ENCODE results near the gene SRSF5. TPM values are rescaled to one million over a fixed set of nuclear protein-coding genes. Genes with fewer than 3 reads are reported as not detected.

SRSF5 gene
- total and polyA plus RNA-seq, 2 of the 13 experiments (the other 11 are each of a cell fraction or from before 2014, with no cell fraction given) = 189 to 277 TPM

DNA sequence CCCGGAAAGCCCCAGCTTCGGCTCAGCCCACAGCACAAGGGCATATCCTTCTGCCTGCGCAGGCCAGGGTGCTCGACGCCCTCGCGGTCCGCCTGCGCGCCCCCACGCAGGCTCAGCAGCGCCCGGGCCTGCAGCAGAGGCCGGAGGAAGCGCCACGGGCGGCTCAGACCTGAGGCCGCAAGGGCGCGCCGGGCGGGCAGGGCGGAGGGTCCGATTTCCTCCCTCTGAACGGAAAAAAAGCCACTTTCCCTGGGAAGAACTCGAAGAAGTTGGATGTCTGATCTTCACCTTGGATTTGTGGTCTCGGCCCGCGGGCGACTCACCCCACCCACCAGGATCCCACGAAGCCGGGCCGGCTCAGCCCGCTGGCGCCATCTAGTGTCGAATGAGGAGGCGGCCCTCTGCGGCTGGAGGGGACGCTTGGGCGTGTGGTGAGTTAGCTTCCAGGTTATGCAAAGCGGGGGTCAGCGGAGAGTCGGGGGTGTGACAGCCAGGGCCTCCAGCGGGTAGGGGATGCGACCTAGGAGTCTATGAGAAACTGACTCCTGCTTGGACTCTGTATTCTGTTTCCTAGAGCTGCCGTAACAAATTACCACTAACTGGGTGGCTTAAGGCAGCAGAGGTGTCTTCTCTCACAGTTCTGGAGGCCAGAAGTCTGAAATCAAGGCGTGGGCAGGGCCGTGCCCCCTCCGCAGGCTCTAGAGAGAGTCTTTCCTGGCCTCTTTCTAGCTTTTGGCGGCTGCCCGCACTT is 40.0 kb upstream of the SRSF5 start (continued):
- TF ChIP-seq, protein P1, sequence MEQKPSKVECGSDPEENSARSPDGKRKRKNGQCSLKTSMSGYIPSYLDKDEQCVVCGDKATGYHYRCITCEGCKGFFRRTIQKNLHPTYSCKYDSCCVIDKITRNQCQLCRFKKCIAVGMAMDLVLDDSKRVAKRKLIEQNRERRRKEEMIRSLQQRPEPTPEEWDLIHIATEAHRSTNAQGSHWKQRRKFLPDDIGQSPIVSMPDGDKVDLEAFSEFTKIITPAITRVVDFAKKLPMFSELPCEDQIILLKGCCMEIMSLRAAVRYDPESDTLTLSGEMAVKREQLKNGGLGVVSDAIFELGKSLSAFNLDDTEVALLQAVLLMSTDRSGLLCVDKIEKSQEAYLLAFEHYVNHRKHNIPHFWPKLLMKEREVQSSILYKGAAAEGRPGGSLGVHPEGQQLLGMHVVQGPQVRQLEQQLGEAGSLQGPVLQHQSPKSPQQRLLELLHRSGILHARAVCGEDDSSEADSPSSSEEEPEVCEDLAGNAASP (CRISPR knock-in tag; IDR thresholded peaks at IDR 0.05; ENCODE audit: borderline replicate concordance) = no peak
- TF ChIP-seq ZNF747 (CRISPR knock-in tag; IDR thresholded peaks at IDR 0.05; ENCODE audit: borderline replicate concordance) = 0 out of 2 replicates have a peak, but pooled peaks have one; percentile 48
- TF ChIP-seq TBX2 (CRISPR knock-in tag; IDR thresholded peaks at IDR 0.05; ENCODE audit: borderline replicate concordance) = peak; percentile 33; the same call in 1 of the 2 replicates
- TF ChIP-seq ZNF891 (CRISPR knock-in tag; IDR thresholded peaks at IDR 0.05) = peak; percentile 80
- TF ChIP-seq ZNF143 (CRISPR knock-in tag; IDR thresholded peaks at IDR 0.05) = no peak
- peak; percentile 30; the same call in 1 of the 2 replicates for TF ChIP-seq YEATS2 (CRISPR knock-in tag; IDR thresholded peaks at IDR 0.05; ENCODE audit: borderline replicate concordance)
- TF ChIP-seq, protein P2, sequence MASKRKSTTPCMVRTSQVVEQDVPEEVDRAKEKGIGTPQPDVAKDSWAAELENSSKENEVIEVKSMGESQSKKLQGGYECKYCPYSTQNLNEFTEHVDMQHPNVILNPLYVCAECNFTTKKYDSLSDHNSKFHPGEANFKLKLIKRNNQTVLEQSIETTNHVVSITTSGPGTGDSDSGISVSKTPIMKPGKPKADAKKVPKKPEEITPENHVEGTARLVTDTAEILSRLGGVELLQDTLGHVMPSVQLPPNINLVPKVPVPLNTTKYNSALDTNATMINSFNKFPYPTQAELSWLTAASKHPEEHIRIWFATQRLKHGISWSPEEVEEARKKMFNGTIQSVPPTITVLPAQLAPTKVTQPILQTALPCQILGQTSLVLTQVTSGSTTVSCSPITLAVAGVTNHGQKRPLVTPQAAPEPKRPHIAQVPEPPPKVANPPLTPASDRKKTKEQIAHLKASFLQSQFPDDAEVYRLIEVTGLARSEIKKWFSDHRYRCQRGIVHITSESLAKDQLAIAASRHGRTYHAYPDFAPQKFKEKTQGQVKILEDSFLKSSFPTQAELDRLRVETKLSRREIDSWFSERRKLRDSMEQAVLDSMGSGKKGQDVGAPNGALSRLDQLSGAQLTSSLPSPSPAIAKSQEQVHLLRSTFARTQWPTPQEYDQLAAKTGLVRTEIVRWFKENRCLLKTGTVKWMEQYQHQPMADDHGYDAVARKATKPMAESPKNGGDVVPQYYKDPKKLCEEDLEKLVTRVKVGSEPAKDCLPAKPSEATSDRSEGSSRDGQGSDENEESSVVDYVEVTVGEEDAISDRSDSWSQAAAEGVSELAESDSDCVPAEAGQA (IDR thresholded peaks at IDR 0.05; ENCODE audit: low read depth) = no peak
- TF ChIP-seq, protein P2 (CRISPR knock-in tag; IDR thresholded peaks at IDR 0.05; ENCODE audit: borderline replicate concordance) = no peak
- TF ChIP-seq, protein P3, sequence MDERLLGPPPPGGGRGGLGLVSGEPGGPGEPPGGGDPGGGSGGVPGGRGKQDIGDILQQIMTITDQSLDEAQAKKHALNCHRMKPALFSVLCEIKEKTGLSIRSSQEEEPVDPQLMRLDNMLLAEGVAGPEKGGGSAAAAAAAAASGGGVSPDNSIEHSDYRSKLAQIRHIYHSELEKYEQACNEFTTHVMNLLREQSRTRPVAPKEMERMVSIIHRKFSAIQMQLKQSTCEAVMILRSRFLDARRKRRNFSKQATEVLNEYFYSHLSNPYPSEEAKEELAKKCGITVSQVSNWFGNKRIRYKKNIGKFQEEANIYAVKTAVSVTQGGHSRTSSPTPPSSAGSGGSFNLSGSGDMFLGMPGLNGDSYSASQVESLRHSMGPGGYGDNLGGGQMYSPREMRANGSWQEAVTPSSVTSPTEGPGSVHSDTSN (CRISPR knock-in tag; IDR thresholded peaks at IDR 0.05) = no peak
- TF ChIP-seq, protein P4, sequence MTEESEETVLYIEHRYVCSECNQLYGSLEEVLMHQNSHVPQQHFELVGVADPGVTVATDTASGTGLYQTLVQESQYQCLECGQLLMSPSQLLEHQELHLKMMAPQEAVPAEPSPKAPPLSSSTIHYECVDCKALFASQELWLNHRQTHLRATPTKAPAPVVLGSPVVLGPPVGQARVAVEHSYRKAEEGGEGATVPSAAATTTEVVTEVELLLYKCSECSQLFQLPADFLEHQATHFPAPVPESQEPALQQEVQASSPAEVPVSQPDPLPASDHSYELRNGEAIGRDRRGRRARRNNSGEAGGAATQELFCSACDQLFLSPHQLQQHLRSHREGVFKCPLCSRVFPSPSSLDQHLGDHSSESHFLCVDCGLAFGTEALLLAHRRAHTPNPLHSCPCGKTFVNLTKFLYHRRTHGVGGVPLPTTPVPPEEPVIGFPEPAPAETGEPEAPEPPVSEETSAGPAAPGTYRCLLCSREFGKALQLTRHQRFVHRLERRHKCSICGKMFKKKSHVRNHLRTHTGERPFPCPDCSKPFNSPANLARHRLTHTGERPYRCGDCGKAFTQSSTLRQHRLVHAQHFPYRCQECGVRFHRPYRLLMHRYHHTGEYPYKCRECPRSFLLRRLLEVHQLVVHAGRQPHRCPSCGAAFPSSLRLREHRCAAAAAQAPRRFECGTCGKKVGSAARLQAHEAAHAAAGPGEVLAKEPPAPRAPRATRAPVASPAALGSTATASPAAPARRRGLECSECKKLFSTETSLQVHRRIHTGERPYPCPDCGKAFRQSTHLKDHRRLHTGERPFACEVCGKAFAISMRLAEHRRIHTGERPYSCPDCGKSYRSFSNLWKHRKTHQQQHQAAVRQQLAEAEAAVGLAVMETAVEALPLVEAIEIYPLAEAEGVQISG (CRISPR knock-in tag; IDR thresholded peaks at IDR 0.05) = no peak
- TF ChIP-seq, protein P5, sequence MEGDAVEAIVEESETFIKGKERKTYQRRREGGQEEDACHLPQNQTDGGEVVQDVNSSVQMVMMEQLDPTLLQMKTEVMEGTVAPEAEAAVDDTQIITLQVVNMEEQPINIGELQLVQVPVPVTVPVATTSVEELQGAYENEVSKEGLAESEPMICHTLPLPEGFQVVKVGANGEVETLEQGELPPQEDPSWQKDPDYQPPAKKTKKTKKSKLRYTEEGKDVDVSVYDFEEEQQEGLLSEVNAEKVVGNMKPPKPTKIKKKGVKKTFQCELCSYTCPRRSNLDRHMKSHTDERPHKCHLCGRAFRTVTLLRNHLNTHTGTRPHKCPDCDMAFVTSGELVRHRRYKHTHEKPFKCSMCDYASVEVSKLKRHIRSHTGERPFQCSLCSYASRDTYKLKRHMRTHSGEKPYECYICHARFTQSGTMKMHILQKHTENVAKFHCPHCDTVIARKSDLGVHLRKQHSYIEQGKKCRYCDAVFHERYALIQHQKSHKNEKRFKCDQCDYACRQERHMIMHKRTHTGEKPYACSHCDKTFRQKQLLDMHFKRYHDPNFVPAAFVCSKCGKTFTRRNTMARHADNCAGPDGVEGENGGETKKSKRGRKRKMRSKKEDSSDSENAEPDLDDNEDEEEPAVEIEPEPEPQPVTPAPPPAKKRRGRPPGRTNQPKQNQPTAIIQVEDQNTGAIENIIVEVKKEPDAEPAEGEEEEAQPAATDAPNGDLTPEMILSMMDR (CRISPR knock-in tag; IDR thresholded peaks at IDR 0.05) = peak; percentile 98
- TF ChIP-seq, protein P6, sequence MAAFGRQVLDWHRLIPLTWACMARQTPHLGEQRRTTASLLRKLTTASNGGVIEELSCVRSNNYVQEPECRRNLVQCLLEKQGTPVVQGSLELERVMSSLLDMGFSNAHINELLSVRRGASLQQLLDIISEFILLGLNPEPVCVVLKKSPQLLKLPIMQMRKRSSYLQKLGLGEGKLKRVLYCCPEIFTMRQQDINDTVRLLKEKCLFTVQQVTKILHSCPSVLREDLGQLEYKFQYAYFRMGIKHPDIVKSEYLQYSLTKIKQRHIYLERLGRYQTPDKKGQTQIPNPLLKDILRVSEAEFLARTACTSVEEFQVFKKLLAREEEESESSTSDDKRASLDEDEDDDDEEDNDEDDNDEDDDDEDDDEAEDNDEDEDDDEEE (CRISPR knock-in tag; IDR thresholded peaks at IDR 0.05) = peak; percentile 35; the same call in 1 of the 2 replicates
- 0 out of 2 replicates have a peak, but pooled peaks have one; percentile 27 for TF ChIP-seq SOX5 (CRISPR knock-in tag; IDR thresholded peaks at IDR 0.05; ENCODE audit: borderline replicate concordance)

Data from HepG2 (cell line).